B cell (primary cell): Measurements from ENCODE around the gene MELK. TPM values are rescaled to one million over a fixed set of nuclear protein-coding genes. Genes with fewer than 3 reads are reported as not detected.

Source experiments
- ATAC-seq: fragments of 200-7000 bp; cut with Tn5 transposase; one replicate; pipeline ENCODE4 v1.10.0; 2021; ENCODE audit warnings: low read depth, mild to moderate bottlenecking, moderate number of reproducible peaks, moderate library complexity
- CTCF ChIA-PET: fragments of 350-600 bp; sonication (Branson Sonifier 250); formaldehyde crosslinking; loops from one replicate; lab custom pipeline; 2021; ENCODE audit warnings: antibody characterized with exemption, inconsistent platforms; lab: Charles Lee
- POLR2A ChIA-PET: fragments of 350-600 bp; sonication (Branson Sonifier 250); formaldehyde crosslinking; loops from one replicate; lab custom pipeline; 2021; ENCODE audit warnings: antibody characterized with exemption; lab: Charles Lee
- DNase-seq: peaks from one replicate; pipeline ENCODE4 v3.0.0; 2013
- H2AFZ ChIP-seq: 2 replicates; pipeline ENCODE4 v1.6.1; 2012; ENCODE audit warnings: mild to moderate bottlenecking, low read depth, low read length; ENCODE audit not compliant: insufficient read depth, poor library complexity, severe bottlenecking
- H3K27ac ChIP-seq, 2 donors: 1 replicate in 1 of 2; 2 replicates in 1 of 2; pipeline ENCODE4 v1.5.1; 2012 to 2013; ENCODE audit warnings: low read length in 2 of 2, mild to moderate bottlenecking in 2 of 2, moderate library complexity in 1 of 2
- H3K27me3 ChIP-seq, 4 experiments: fragments of 200-600 bp in 1 of 4; sonication (generic) in 1 of 4; replicated peaks in 1 of 4; 1 replicate in 2 of 4; 2 replicates in 2 of 4; pipeline versions ENCODE4 v1.6.1 to v1.7.0; 2013 to 2016; ENCODE audit warnings: low read length in 3 of 4, mild to moderate bottlenecking in 2 of 4, mixed read lengths in 1 of 4, moderate library complexity in 1 of 4; ENCODE audit not compliant: insufficient read depth in 4 of 4, control insufficient read depth in 3 of 4; ENCODE audit errors: control extremely low read depth in 1 of 4
- H3K36me3 ChIP-seq, 2 experiments: replicated peaks in 1 of 2; 1 replicate in 1 of 2; 2 replicates in 1 of 2; pipeline versions ENCODE4 v1.6.1 to v1.7.1; 2013; ENCODE audit warnings: low read length in 1 of 2; ENCODE audit not compliant: insufficient read depth in 2 of 2, control insufficient read depth in 1 of 2; ENCODE audit errors: control extremely low read depth in 1 of 2, extremely low read depth in 1 of 2
- H3K4me1 ChIP-seq, 2 donors: fragments of 200-600 bp in 1 of 2; sonication (generic) in 1 of 2; 1 replicate in 1 of 2; 2 replicates in 1 of 2; pipeline versions ENCODE4 v1.5.1 to v1.6.1; 2013 to 2017; ENCODE audit warnings: low read length in 2 of 2; ENCODE audit not compliant: control insufficient read depth in 2 of 2, insufficient read depth in 2 of 2
- H3K4me2 ChIP-seq: replicated peaks from 2 replicates; pipeline ENCODE3; 2012; ENCODE audit warnings: mild to moderate bottlenecking, low read depth, low read length; ENCODE audit not compliant: poor library complexity, severe bottlenecking
- H3K4me3 ChIP-seq, 5 experiments: fragments of 200-600 bp in 1 of 5; sonication (generic) in 1 of 5; 1 replicate in 3 of 5; 2 replicates in 2 of 5; pipeline versions ENCODE4 v1.5.1 to v1.7.0; 2011 to 2016; ENCODE audit warnings: low read length in 4 of 5, mild to moderate bottlenecking in 4 of 5, low read depth in 2 of 5, control low read depth in 1 of 5, moderate library complexity in 1 of 5; ENCODE audit not compliant: insufficient read depth in 1 of 5; ENCODE audit errors: control extremely low read depth in 1 of 5, extremely low read depth in 1 of 5
- H3K79me2 ChIP-seq: fragments of 200-600 bp; sonication (generic); one replicate; pipeline ENCODE4 v1.6.0; 2016; ENCODE audit warnings: low read length; ENCODE audit not compliant: control insufficient read depth, insufficient read depth
- H3K9ac ChIP-seq: fragments of 200-600 bp; sonication (generic); 2 replicates; pipeline ENCODE4 v1.6.1; 2017; ENCODE audit warnings: mild to moderate bottlenecking, low read length, moderate library complexity
- H3K9me3 ChIP-seq, 3 donors: one replicate each; pipeline versions ENCODE4 v1.6.1 to v1.7.1; 2013; ENCODE audit warnings: low read length in 2 of 3; ENCODE audit not compliant: control insufficient read depth in 2 of 3, insufficient read depth in 1 of 3; ENCODE audit errors: control extremely low read depth in 1 of 3
- H4K20me1 ChIP-seq: 2 replicates; pipeline ENCODE4 v1.6.0; 2012; ENCODE audit warnings: mild to moderate bottlenecking, low read length; ENCODE audit not compliant: insufficient read depth, control insufficient read depth, poor library complexity, severe bottlenecking
- H3K27ac Mint-ChIP-seq: one replicate; pipeline ENCODE4 v1.8.0; 2021; ENCODE audit warnings: mixed read lengths
- H3K27me3 Mint-ChIP-seq: one replicate; pipeline ENCODE4 v1.8.0; 2021; ENCODE audit warnings: mixed read lengths
- H3K4me1 Mint-ChIP-seq: one replicate; pipeline ENCODE4 v1.8.0; 2021; ENCODE audit warnings: mixed read lengths
- H3K4me3 Mint-ChIP-seq: one replicate; pipeline ENCODE4 v1.8.0; 2021; ENCODE audit warnings: mixed read lengths
- H3K9me3 Mint-ChIP-seq: one replicate; pipeline ENCODE4 v1.8.0; 2022; ENCODE audit warnings: mixed read lengths; ENCODE audit not compliant: insufficient read depth
- EZH2 ChIP-seq: IDR thresholded peaks from 2 replicates; pipeline ENCODE4 v1.6.1; 2012; ENCODE audit warnings: borderline replicate concordance, low read depth, mild to moderate bottlenecking, moderate library complexity, low read length; ENCODE audit not compliant: insufficient read depth, poor library complexity, severe bottlenecking
- WGBS: methylation state at CpG from one replicate; pipeline ENCODE4 v1.1.5; 2013; ENCODE audit warnings: missing lambda C conversion rate; ENCODE audit not compliant: insufficient coverage; 5-methylcytosine and 5-hydroxymethylcytosine counted together
- intact Hi-C: fragments of 100-400 bp; cut with micrococcal nuclease; formaldehyde crosslinking; loops from one replicate; pipeline ENCODE4 v1.10.0; 2022
- polyA plus RNA-seq: library from polyadenylated mRNA; depleted of rRNA; stranded (reverse); fragments of >200 nt; gene quantifications from 2 replicates; pipeline ENCODE4 v1.2.3, GENCODE V29; 2012
- total RNA-seq, 2 donors: library from RNA; stranded (reverse); fragments of 120-200 nt in 1 of 2; gene quantifications; 1 replicate in 1 of 2; 2 replicates in 1 of 2; pipeline versions ENCODE4 v1.2.3 to v1.2.4, GENCODE V29; 2013 to 2022
- TF ChIP-seq, protein P1 (sequence below): fragments of 200-600 bp; IDR thresholded peaks from one replicate; pipeline ENCODE4 v1.8.0; 2022; ENCODE audit warnings: antibody characterized with exemption, mild to moderate bottlenecking

MELK gene
- total and polyA plus RNA-seq, 2 donors (not counting 1 experiment from before 2014, with no cell fraction given), result 0.17 to 0.18 TPM

DNA sequence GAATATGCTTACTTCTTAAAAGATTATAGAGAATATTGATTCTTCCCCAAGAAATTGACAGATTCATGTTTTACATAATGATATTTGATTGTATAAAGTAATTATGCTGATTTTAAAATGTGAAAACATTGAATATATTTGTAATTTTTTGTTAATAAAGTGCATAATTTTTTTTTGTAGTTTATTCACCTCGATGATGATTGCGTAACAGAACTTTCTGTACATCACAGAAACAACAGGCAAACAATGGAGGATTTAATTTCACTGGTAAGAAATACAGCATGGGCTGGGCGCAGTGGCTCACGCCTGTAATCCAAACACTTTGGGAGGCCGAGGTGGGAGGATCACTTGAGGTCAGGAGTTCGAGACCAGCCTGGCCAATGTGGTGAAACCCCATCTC, 70.1 kb downstream of the MELK start:
- Mint-ChIP-seq H3K4me3 (no peak overlapping the region), H3K9me3 (no peaks in the 10 kb centered on the region), H3K27me3 (no peaks in the 10 kb centered on the region), H3K27ac (no peak overlapping the region), H3K4me1 (peaks cover 26% of the 10 kb centered on the region)
- TF ChIP-seq, protein P1, sequence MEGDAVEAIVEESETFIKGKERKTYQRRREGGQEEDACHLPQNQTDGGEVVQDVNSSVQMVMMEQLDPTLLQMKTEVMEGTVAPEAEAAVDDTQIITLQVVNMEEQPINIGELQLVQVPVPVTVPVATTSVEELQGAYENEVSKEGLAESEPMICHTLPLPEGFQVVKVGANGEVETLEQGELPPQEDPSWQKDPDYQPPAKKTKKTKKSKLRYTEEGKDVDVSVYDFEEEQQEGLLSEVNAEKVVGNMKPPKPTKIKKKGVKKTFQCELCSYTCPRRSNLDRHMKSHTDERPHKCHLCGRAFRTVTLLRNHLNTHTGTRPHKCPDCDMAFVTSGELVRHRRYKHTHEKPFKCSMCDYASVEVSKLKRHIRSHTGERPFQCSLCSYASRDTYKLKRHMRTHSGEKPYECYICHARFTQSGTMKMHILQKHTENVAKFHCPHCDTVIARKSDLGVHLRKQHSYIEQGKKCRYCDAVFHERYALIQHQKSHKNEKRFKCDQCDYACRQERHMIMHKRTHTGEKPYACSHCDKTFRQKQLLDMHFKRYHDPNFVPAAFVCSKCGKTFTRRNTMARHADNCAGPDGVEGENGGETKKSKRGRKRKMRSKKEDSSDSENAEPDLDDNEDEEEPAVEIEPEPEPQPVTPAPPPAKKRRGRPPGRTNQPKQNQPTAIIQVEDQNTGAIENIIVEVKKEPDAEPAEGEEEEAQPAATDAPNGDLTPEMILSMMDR, result no peak
- no peak for TF ChIP-seq EZH2
- H3K9ac ChIP-seq, result no peak overlapping the region
- no CpG with 5 or more reads among the region's 6 CpGs for WGBS
- H3K4me2 ChIP-seq, result no peak overlapping the region
- no peaks in the 10 kb centered on the region for H4K20me1 ChIP-seq
- no peak overlapping the region for H3K4me3 ChIP-seq
- ATAC-seq (no peak), DNase-seq (no peak)
- H3K79me2 ChIP-seq, result no peaks in the 10 kb centered on the region
- peaks cover 0 to 16% of the 10 kb centered on the region in 2 donors for H3K4me1 ChIP-seq
- POLR2A ChIA-PET, result no interaction called here
- CTCF ChIA-PET, result no interaction called here
- H3K9me3 ChIP-seq, result no peaks in the 10 kb centered on the region
- no peaks in the 10 kb centered on the region for H3K36me3 ChIP-seq
- intact Hi-C loops, result no loop called here
- H3K27ac ChIP-seq, result no peak overlapping the region
- H3K27me3 ChIP-seq, result no peaks in the 10 kb centered on the region
- no peak overlapping the region for H2AFZ ChIP-seq

DNA sequence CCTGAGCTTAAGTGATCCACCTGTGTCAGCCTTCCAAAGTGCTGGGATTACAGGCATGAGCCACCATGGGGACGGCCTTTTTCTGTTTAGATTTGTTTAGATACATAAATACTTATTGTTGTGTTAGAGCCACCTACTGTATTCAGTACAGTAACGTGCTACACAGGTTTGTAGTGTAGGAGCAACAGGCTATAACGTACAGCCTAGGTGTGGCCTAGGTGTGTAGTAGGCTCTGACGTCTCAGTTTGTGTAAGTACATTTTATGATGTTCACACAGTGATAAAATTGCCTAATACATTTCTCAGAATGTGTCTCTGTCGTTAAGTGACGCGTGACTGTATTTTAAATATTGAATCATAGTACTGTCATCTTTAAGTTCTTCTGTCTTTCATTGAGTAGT, 84.1 kb downstream of the MELK start:
- no peaks in the 10 kb centered on the region for H3K27me3 Mint-ChIP-seq
- ATAC-seq (no peak), DNase-seq (no peak)
- no peak overlapping the region for H3K27ac Mint-ChIP-seq
- ChIA-PET POLR2A (no interaction called here), CTCF (no interaction called here)
- H3K9me3 Mint-ChIP-seq, result no peaks in the 10 kb centered on the region
- WGBS, result 100% methylated on average over 1 of the region's 7 CpGs
- no peak overlapping the region for H3K27ac ChIP-seq
- peaks cover 0 to 4% of the 10 kb centered on the region in 2 donors for H3K4me1 ChIP-seq
- TF ChIP-seq, protein P1, result no peak
- no peak for TF ChIP-seq EZH2
- no peak overlapping the region for H3K9ac ChIP-seq
- no peak overlapping the region for H3K4me2 ChIP-seq
- H3K4me3 Mint-ChIP-seq, result no peak overlapping the region
- H4K20me1 ChIP-seq, result no peaks in the 10 kb centered on the region
- intact Hi-C loops, result no loop called here
- no peaks in the 10 kb centered on the region for H3K36me3 ChIP-seq
- peaks cover 8% of the 10 kb centered on the region for H3K4me1 Mint-ChIP-seq
- H3K27me3 ChIP-seq, result no peaks in the 10 kb centered on the region
- H3K9me3 ChIP-seq, result no peaks in the 10 kb centered on the region
- no peak overlapping the region for H3K4me3 ChIP-seq
- H3K79me2 ChIP-seq, result no peaks in the 10 kb centered on the region
- no peak overlapping the region for H2AFZ ChIP-seq
